Embryonic facial prominence (tissue), 1 donor: ENCODE data around the gene RNF144A.

Experiments
- DNase-seq: peaks from one replicate; pipeline ENCODE4 v3.0.0-alpha.2; 2016; ENCODE audit errors: extremely low spot score

The RNF144A gene

DNA sequence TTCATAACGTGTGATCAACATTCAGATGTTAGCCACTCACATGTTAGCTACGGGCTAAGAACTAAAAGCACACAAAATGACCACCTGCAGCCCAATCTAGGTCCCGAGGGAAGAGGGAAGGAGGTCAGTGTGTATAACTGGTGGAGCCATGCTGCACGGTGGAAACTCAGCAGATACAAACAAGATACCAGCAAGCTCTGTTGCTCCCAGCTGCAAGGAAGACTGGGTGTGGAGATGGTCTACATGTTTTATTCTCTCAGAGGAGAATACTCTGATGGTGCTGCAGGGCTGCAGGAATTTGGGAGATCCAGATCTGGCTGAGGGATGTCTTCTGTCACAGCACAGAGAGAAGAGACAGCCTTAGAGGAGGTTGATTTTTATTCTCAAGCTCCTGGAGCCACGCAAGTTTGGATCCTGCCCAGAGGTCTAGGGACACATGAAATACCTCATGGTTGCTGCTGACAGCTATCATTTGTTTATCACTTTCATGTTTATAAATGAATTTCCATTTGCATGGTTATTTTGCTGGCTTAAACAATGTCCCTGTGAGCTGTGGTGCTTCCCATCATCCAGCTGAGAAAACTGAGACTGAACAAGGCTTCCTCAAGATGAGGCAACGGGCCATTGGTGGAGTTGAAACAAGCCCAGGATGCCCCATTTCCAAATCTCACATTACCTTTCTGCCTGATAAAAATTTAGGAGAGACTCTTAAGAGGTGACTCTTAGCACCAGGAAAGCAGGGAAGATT, 30.9 kb downstream of the RNF144A start:
- no peak for DNase-seq

DNA sequence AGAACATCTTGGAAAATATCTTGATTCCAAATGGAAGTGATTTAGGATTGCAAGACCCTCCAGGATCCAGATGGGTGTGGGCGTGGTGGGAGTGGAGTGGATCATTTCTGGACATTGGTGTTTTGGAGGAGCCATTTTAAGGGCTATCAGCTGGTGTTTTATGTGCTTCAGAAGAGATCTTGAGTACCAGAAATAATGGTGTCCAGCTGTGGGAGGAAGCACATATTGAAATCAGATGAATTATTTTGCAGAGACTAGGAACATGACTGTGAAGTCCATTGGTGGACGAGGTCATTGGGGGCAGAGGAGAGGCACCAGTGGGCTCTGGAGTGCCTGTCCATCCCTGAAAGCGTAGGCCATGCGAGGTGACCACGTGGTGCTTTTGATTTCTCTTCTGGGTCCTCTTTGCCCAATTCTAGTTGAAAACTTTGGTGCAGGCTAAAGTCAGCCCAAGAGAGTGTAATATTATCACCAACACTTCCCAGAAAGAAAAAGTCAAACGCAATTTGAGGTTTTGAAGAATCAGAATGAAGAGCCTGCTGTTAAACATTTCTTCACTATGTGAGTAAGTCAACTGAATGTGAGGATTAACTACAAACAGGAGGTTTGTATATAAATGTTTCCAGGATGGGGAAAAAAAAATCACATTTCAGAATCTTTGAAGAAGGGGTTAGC, 31.6 kb downstream of the RNF144A start:
- DNase-seq = peak; percentile 25

DNA sequence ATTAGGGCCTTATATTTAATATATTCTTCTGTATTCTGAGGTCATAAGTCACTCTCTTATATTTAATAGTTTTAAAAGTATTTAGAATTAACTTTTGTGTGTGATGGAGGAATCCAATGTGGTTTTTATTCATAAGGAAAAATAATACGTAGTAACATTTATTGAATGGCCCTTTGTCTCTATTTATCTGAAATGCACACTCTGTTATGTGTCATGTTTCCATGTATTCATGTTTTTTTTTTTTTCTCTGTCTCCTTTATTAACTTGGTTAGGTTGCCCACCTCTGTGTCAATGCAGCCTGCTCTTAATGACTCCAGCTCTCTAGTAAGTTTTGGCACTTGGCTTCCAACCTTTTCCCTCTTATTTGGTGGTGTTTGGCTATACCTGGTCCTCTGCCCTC, 33.8 kb downstream of the RNF144A start:
- DNase-seq = no peak

DNA sequence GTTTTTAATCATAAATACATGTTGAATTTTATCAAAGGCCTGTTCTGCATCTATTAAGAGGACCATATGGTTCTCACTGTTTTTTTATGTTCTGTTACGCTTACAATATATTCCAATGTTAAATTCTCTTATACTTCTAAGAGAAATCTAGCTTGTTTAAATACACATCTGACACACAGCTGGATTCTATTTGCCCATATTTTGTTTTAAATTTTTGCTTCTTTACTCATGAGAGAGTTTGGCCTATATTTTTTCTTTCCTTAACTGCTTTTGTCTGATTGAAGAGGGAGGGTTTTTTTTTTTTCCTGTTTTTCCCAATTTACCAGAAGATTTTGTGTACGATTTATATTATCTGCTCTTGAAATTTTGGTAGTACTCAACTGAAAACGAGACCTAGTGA, 34.9 kb downstream of the RNF144A start:
- DNase-seq = peak; percentile 34

DNA sequence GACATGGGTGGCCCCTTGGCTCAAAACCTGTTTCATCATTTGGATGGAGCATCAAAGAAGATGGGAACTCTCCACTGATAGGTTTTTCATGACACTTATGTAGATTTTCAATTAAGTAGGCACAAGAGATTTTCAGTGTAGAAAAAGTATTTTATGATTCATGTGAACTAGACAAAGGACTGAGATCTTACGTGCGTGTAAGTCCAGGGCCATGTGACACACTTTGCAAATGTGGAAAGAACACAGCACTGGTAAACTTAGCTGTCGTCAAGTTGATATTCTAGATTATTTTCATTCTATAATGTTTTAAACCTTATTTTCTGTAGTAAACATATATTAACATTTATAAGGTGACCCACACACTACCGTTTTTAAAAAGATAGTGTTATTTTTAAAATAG, 37.4 kb downstream of the RNF144A start:
- DNase-seq = no peak

DNA sequence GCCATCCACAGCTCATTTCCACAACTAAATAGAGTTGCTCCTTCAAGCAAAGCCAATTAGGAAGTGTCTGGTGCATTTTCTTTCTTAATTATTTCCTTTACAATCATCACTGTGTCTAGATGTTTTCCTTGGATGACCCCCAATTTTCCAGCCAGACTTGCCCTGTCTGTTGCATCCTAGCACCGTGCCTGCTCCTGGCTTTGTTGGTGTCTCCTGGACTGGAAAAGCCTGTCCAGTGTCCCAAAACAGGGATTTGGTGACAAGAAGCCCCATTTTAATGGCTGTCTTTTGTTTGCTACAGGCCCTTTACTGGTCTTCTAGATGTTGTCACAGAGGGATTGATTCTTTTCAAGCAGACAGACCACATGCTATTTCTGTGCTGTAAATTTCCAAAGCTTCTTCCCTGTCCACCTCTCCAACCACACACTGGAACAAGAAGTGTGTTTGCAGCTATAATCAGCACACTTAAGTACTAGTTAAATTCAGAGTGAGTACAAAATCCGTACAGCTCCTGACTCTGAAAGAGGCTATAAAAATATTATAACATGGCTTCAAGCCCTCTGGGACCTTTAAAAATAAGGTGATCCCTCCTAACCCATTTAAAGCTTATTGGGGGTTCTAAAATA, 38.4 kb downstream of the RNF144A start:
- DNase-seq = no peak

DNA sequence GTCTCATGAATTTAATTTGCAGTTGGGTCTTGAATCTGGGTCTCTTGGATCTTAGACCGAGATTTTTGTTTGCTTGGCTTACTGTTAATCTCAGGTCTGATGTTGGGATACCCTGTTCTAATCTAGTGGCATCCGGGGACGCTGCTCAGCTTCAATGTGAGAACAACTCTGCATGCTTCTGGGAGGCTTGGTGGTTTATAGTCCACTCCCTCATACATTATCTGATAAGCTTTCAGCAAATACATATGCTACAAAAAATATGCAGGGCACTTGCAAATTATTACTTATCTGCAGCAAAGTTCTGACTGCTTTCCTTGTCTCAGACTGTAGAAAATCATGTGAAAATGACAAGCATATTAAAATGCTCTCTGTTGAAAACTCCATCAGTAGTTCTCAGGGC, 39.4 kb downstream of the RNF144A start:
- no peak for DNase-seq

DNA sequence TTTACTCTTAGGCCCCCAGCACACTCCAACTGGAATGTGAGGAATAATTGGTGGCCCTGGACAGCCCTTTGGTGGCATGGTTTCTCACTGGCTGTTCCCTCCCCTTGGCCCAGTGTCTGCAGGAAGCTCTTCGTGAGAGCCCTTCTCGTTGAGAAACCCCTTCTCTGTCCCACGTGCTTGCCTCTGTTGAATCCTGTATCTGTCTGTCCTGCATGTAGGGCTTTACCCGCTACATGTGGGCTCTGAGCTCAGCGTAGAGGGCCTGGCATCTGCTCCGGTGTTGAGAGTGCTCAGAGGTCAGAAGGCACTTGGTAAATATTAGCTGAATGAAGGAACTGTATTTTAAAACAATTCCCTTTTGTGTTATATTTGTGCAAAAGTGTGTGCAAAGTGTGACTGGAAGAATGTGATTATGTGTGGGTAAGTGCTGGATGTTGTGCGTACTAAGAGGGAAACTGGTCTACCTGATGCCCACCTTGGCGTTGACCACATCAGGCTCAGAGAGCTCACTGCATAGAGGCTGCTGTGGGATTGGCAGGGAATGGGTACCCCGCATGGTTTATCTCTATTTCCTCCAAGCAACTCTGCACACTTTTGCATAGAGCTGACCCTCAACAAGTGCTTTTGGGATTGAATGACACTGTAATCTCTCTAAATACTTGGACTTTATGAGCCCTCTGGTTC, 40.0 kb downstream of the RNF144A start:
- no peak for DNase-seq

DNA sequence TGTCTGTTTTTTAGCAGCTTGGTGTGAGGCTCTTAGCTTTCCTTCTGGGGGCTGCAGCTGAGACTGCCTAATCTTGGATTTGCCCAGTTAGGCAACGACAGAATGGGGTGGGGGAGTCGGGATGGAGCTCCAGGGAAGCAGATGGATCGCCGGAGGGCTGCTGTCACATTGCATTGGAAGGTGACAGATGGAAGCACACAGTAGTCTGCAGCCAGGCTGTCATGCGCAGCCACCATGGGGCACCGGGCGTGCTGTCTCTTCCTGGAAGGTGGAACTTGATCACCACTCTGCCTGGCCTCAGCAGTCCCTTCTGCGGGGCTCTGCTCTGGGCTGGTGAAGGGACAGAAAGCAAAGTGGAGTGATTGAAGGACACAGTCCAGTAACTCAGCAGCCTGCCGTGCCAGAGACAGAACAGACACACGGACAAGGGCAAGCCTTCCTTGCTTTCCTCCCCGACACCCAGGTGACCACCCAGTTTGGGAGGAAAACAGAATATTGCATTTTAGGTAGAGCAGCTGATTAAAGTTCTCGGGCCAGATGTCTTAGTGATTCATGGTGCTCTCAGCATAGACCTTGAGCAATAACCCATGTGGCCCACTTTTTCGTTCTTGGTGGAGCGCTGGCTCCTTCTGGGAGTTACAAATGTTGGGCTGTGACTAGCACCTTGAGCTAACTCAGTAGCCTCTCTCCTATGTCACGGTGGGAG, 40.9 kb downstream of the RNF144A start:
- no peak for DNase-seq

DNA sequence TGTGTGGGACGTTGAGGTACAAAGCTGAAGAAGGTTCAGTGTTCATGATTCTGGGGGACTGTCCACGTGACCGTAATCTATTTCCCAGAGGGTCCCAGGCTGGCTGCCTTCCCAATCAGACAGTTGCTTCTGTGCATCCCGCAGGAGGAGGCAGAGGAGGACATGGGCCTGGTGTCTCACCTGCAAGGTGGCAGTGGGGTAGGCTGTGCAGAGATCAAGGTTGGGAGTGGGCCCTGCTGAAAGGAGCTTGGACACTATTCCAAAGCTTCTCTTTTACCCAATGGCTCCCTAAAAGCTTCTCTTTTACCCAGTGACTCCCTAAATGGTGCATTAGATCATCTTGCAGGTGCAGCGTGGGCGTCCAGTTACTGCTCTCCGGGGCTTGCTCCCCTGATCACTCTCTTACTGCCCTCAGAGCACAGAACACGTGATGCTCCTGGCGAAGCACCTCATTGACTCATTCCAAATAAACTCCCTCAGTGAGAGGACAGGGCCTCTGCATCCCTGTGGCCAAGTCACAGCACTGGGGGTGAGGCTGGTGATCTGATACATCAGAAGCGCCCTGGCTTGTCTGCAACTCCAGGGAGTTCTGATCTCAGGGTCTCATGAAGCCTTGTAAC, 41.5 kb downstream of the RNF144A start:
- DNase-seq = no peak

DNA sequence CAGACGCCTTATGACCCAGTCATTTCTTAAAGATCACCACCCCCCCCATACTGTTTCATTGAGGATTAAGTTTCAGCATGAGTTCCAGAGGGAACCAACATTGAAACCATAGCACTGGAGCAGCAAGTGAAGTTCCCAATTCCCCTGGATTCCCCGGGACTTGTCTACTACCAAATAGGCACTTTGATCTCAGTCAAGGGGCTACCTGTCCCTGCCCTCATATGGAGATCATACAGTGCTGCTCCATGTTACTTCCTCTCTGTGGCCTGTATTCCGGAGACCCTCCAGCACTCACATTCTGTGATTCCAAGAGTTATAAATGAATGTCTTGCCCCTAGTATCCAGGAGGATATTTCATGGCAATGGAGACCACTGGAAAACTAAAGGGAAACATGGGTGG, 42.5 kb downstream of the RNF144A start:
- DNase-seq = no peak

DNA sequence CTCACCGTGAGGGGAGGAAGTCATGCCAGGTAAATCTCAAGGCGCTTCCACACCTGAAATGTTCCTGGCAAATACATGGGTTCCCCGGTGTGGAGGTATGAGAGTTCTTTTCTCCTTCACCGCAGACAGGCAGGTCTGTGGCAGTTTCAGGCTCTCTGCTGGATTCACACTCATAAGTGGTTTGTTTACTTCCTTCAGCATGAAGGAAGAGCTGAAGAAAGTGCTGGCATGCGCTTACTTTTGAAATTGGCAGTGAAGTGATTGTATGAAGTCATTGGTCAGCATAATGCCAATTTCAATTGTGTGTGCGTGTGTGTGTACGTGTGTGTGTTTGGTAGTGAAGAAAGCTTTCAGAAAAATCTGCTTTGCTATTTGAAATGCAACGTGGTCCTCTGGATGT, 43.4 kb downstream of the RNF144A start:
- no peak for DNase-seq

DNA sequence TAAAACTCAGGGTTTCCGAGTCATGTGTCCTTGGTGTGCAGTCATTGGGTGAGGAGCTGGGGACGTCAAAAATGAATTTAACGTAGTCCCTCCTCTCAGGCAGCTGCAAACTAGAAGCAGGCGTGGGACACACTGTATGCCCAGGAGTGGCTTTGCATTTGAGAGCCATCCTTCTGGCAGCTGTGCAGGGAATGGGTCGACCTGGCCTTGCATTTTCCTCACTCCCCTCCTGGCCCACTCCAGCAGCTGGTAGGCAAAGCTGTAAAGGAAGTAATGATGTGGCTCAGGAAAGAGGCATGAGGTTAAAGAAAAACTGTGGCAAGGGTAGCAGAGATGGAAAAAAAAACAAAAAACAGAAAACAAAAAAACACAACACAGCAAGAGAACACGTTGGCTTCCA, 46.5 kb downstream of the RNF144A start:
- no peak for DNase-seq

DNA sequence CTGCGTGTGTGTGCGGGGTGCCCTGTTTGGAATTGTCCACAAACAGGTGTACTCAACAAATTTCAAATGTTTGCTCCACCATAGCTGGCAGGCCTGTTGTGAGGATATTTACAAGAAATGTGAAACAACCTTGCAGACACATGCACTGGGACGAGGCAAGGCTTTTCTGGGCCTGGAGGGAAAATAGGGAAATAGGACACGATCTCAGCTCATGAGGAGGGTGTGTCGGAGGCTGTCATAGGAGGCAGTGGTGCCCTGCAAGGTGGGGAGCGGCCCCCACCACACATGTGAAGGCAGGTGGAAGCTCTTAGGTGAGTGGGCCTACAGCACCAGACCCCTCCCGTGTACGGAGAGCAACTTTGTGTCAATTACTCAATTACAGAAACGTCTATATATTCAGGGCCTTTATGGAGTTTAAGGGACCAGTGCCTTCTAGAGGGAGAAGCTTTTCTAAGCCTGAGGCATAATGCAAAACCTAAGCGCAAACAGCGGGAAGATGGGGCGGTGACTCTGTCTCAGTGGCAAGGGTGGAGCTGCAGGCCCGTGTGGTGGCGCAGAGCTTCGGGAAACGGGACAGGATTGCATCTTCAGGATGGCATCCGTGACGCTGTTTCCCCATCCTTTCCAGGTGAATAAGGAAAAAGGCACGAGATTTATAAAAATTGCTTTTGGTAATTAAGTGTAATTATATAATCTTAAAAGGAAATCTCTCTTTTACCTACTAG, 48.0 kb downstream of the RNF144A start:
- DNase-seq = no peak

DNA sequence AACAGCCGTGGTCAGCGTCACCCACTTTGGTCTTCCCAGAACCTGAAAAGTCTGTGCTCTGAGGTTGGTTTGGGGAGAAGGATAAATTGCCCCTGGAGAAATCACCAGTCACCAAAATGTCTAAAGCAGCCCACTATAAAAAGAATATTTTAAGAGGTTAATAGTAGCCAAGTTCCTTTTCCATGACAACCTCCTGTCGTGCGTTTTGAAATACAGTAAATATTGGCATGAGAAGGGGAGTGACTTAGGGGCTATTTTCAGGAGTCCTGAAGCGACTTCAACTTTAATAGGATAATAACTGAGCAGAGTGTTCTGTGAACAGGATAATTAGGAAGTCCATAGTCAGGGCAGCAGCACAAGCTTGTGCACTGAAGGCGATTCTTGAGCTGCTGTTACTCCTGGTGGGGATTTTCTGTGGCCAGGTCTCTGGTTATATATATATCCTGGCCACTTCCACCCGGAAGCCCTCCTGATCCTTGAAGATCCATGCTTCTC, 49.3 kb downstream of the RNF144A start:
- peak; percentile 21 for DNase-seq

DNA sequence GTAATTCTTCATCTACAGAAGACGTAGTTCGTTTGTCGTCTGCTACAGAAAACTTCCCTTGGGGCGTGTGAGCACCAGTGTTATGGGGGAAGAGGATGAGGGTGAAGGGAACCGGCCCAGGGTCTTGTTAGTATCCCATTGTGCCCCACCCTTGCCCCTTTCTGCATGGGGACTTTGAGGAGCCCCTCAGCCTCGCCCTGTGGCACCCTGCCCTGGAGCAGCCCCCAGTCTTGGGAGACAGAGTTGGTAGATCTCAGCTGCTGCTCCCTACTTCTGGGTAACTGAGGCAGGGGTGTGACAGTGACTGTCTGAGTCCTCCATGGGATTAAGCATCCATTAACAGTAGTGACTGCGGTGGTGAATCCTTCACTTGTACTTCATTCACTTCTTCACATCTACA, 50.1 kb downstream of the RNF144A start:
- DNase-seq = no peak

DNA sequence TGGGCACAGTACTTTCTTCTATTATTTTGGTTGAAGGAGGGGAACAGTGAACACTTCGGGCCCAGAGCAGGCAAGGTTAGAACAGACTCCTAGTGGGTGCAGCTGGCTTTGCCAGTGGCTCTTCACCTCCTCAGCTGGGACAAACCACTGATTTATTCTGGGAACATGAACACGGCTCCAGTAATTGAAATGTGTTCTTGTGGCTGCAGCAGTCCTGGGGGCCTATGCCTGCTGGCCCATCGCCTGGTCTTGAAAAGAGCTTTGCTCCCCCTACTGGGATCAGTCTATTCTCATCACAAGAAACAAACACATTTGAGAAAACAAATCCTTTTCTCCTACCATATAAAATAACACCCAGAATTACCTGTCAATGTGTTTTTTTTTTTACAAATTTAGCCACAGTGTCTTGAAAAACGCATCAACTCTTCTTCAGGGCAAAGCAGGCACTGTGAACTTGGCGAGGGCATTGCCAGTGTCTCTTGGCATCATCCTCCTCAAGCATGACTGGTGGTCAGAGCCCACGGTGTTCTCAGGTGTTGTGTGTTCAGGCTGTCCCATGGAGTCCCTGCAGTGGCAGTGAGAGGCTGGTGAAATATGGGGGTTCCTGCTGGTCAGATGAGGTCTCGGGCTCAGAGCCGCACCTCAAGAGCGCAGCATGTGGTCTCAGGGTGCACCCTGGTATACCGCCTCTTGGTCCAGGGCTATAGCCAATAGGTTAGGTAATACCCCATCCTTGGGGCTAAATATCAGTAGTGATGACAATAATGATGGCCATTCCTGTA, 51.3 kb downstream of the RNF144A start:
- no peak for DNase-seq

DNA sequence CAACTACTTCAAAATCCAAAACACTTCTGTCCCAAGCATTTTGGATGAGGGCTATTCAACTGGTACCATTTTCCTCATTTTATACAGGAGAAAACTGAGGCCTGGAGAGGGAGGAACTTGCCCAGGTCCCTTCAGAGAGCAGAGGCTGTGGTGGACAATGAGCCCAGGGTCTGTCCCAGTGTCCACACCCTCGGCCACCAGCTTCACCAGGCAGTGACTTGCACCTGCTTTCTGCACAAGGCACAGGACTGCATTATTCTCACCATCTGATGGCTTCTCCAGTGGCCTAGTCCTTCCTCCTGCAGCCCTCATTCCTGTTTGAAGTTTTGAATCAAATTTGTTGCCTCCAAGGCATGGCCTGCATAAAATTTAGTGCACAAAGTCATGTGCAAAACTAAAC, 53.3 kb downstream of the RNF144A start:
- DNase-seq = no peak

DNA sequence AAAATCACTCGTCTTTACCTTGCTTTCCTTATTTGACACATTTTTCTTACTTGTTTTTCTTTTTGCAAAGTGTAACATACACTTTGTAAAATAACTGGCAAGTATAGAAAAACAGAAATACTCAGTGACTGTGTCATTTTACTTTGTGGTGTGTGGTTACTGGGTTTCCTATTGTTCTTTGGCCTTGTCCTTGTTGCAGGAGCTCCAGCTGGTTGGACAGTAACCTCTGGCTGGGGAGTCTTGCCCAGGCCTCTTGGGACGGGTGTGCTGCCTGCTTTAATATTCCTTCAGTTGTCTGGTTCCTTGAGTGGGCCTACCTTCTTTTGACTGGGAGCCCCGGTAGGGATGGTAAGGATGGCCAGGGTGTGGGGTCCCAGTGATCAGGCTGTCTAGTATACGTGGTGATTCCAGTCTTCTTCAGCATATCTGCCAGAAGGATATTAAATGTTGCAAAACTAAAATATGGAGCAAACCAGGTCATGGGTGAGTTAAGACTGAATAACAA, 53.8 kb downstream of the RNF144A start:
- DNase-seq = no peak

DNA sequence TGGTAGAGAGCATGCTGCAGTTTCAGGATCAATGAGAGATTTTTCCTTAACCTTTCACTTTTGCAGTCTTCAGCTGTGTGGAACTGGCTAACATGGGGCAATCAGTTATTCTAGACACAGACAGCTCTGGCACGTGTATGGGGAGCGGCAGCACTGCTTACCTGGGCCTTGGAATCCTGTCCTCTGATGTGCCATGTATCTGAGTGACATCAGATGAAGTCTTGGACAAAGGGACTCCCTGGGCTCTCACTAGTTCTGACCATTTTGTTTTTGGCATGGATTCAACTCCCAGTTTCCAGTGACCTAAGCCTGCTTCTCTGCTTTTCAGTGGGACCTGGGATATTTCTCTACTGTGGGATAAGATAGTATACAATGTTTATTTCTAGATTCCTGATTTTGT, 54.3 kb downstream of the RNF144A start:
- no peak for DNase-seq
